Measurements from ENCODE around the gene GNG8. TPM values are rescaled to one million over a fixed set of nuclear protein-coding genes. Genes with fewer than 3 reads are reported as not detected.

GNG8 gene
- total RNA-seq, 1 donor = not detected

DNA sequence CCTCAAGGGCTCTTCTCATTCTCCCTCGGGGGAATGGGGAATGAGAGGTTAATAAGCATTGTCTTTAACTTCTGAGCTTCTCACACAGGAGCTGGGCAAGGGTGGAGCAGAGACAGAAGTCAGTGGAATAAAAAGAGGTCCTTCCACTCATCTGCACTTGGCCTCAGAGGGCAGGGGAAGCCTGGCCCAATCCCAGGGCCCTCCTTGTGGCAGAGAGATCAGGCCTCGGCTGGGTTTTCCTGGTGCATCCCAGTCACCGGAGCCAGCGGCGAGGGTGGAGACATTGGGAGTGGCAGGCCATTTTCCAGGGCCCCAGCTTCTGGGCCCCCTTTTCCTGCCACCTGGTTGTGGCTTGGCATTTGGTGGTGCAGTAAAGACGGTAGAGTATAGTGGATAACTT, 24.2 kb downstream of the GNG8 start:
- TF ChIP-seq, protein P1, sequence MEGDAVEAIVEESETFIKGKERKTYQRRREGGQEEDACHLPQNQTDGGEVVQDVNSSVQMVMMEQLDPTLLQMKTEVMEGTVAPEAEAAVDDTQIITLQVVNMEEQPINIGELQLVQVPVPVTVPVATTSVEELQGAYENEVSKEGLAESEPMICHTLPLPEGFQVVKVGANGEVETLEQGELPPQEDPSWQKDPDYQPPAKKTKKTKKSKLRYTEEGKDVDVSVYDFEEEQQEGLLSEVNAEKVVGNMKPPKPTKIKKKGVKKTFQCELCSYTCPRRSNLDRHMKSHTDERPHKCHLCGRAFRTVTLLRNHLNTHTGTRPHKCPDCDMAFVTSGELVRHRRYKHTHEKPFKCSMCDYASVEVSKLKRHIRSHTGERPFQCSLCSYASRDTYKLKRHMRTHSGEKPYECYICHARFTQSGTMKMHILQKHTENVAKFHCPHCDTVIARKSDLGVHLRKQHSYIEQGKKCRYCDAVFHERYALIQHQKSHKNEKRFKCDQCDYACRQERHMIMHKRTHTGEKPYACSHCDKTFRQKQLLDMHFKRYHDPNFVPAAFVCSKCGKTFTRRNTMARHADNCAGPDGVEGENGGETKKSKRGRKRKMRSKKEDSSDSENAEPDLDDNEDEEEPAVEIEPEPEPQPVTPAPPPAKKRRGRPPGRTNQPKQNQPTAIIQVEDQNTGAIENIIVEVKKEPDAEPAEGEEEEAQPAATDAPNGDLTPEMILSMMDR (IDR thresholded peaks at IDR 0.05; ENCODE audit: insufficient read depth, low read length) = no peak
- no peak overlapping the region for H3K4me3 ChIP-seq (ENCODE audit: low read depth, low read length)
- no peak for DNase-seq (ENCODE audit: low read depth)

DNA sequence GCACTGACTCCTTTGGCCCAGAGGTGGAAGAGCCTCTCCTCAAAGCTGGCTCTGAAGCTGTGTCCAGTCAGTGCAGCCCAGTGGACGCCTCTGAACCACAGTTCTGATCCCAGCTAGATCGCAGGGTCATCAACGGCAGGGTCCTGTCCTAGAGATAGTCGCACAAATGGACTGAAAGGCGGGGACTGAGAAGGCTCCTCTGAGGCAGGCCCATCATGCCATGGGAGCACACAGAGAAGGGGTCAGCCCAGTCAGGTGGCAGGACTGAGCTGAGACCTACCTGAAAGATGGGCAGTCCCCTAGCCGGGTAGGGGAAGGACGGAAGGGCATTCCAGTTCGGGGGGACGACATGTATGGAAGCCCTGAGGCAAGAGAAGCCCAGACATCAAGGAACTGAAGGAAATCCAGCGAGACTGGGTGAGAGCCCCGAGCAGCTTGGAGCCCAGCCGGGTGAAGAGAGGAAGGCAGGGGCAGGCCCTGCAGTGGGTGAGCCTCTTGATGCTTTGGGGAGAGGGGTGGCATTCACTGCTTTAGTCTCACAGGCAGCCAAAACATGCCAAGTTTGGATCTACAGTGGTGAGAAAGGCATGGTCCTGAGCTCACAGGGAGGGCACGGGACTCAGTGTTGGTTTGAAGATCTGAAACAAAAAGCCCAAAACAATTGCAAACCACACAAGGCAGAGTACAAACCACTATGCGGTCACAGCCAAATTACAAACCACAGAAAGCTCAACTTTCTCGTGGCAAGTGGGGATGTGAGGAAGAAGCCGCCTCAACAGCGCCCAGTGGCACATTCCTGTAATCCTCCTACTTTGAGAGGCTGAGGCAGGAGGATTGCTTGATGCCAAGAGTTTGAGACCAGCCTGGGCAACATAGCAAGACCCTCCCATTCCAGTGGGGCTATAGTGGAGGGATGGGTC, 24.9 kb downstream of the GNG8 start:
- peak; percentile 41 for DNase-seq (ENCODE audit: low read depth)
- TF ChIP-seq, protein P1 (IDR thresholded peaks at IDR 0.05; ENCODE audit: insufficient read depth, low read length) = no peak
- no peak overlapping the region for H3K4me3 ChIP-seq (ENCODE audit: low read depth, low read length)

DNA sequence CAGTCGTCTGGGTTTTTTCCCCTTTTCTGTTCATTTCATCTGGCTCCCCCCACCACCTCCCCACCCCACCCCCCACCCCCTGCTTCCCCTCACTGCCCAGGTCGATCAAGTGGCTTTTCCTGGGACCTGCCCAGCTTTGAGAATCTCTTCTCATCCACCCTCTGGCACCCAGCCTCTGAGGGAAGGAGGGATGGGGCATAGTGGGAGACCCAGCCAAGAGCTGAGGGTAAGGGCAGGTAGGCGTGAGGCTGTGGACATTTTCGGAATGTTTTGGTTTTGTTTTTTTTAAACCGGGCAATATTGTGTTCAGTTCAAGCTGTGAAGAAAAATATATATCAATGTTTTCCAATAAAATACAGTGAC, 25.6 kb downstream of the GNG8 start:
- no peak overlapping the region for H3K4me3 ChIP-seq (ENCODE audit: low read depth, low read length)
- DNase-seq (ENCODE audit: low read depth) = no peak
- TF ChIP-seq, protein P1 (IDR thresholded peaks at IDR 0.05; ENCODE audit: insufficient read depth, low read length) = no peak

DNA sequence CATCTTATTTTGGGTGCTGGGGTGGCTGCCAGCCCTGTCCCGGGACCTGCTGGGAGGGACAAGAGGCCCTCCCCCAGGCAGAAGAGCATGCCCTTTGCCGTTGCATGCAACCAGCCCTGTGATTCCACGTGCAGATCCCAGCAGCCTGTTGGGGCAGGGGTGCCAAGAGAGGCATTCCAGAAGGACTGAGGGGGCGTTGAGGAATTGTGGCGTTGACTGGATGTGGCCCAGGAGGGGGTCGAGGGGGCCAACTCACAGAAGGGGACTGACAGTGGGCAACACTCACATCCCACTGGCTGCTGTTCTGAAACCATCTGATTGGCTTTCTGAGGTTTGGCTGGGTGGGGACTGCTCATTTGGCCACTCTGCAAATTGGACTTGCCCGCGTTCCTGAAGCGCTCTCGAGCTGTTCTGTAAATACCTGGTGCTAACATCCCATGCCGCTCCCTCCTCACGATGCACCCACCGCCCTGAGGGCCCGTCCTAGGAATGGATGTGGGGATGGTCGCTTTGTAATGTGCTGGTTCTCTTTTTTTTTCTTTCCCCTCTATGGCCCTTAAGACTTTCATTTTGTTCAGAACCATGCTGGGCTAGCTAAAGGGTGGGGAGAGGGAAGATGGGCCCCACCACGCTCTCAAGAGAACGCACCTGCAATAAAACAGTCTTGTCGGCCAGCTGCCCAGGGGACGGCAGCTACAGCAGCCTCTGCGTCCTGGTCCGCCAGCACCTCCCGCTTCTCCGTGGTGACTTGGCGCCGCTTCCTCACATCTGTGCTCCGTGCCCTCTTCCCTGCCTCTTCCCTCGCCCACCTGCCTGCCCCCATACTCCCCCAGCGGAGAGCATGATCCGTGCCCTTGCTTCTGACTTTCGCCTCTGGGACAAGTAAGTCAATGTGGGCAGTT, 26.2 kb downstream of the GNG8 start:
- no peak for DNase-seq (ENCODE audit: low read depth)
- H3K4me3 ChIP-seq (ENCODE audit: low read depth, low read length) = no peak overlapping the region
- TF ChIP-seq, protein P1 (IDR thresholded peaks at IDR 0.05; ENCODE audit: insufficient read depth, low read length) = no peak

DNA sequence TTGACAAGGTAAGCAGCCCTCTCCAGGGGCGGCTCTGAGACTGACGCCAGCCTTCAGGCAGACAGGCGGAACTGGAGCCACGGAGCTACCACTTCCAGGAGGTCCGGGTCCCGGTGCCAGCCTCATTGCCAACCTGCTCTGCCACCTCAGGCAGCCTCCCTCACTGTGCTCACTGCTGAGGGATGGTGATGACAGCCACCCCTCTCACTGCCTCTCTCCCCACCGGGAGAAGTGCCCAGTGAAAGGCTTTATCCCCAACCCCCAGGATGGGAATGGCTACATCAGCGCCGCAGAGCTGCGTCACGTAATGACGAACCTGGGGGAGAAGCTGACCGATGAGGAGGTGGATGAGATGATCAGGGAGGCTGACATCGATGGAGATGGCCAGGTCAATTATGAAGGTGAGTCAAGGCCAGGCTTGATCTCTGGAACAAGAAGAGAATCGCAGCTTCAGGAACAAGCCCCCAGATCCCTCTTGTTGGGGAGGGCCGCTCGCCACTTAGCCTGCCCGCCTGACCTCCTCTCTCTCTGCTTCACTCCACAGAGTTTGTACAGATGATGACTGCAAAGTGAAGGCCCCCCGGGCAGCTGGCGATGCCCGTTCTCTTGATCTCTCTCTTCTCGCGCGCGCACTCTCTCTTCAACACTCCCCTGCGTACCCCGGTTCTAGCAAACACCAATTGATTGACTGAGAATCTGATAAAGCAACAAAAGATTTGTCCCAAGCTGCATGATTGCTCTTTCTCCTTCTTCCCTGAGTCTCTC, 27.2 kb downstream of the GNG8 start:
- TF ChIP-seq, protein P1 (IDR thresholded peaks at IDR 0.05; ENCODE audit: insufficient read depth, low read length) = no peak
- H3K4me3 ChIP-seq (ENCODE audit: low read depth, low read length) = no peak overlapping the region
- DNase-seq (ENCODE audit: low read depth) = no peak

DNA sequence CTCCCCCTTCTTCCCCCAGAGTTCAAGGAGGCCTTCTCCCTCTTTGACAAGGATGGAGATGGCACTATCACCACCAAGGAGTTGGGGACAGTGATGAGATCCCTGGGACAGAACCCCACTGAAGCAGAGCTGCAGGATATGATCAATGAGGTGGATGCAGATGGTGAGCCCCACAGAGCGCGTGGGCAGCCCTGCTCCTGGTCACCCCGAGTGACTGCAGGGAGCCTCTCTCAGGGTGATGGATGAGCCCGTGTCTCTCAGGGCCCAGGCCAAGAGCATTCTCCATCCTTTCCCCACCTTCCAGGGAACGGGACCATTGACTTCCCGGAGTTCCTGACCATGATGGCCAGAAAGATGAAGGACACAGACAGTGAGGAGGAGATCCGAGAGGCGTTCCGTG, 27.8 kb downstream of the GNG8 start:
- TF ChIP-seq, protein P1 (IDR thresholded peaks at IDR 0.05; ENCODE audit: insufficient read depth, low read length) = no peak
- no peak overlapping the region for H3K4me3 ChIP-seq (ENCODE audit: low read depth, low read length)
- DNase-seq (ENCODE audit: low read depth) = no peak
